OCI-LY7 (cell line): ENCODE data around the gene MS4A6A. TPM values are rescaled to one million over a fixed set of nuclear protein-coding genes. Genes with fewer than 3 reads are reported as not detected.

Experiments used
- BruUV-seq: library from RNA; stranded (reverse); fragments of 400-500 nt; replicated peaks from 2 replicates; lab custom pipeline; 2021; lab: Mats Ljungman, UMichigan
- CTCF ChIA-PET: fragments of 300-600 bp; sonication (Branson Sonifier 250); formaldehyde crosslinking; loops from one replicate; lab custom pipeline; 2022; ENCODE audit warnings: antibody characterized with exemption; ENCODE audit not compliant: unreplicated experiment; lab: Charles Lee
- POLR2A ChIA-PET: fragments of 300-600 bp; sonication (Branson Sonifier 250); formaldehyde crosslinking; loops from one replicate; lab custom pipeline; 2022; ENCODE audit warnings: antibody characterized with exemption; lab: Charles Lee
- DNase-seq: peaks from one replicate; pipeline ENCODE4 v3.0.0-alpha.2; 2015; ENCODE audit warnings: low spot score
- H2AFZ ChIP-seq: fragments of 200-600 bp; sonication (generic), shearing (Covaris generic); 2 replicates; pipeline ENCODE4 v1.6.1; 2014; ENCODE audit warnings: mild to moderate bottlenecking, antibody characterized with exemption, low read length, moderate library complexity
- H3K27ac ChIP-seq: fragments of 200-600 bp; sonication (generic); 2 replicates; pipeline ENCODE4 v1.5.1; 2014; ENCODE audit warnings: mixed run types, low read depth, mild to moderate bottlenecking, moderate library complexity, low read length, inconsistent platforms; ENCODE audit not compliant: poor library complexity, severe bottlenecking
- H3K36me3 ChIP-seq: fragments of 200-600 bp; sonication (generic); 2 replicates; pipeline ENCODE4 v1.6.1; 2014; ENCODE audit warnings: mild to moderate bottlenecking, antibody characterized with exemption, low read length, moderate library complexity, mixed read lengths; ENCODE audit not compliant: insufficient read depth
- H3K4me1 ChIP-seq: fragments of 200-600 bp; sonication (generic); 2 replicates; pipeline ENCODE4 v1.5.1; 2014; ENCODE audit warnings: mild to moderate bottlenecking, low read length; ENCODE audit not compliant: insufficient read depth, poor library complexity, severe bottlenecking
- H3K4me2 ChIP-seq: fragments of 200-600 bp; sonication (generic); 2 replicates; pipeline ENCODE4 v1.6.1; 2014; ENCODE audit warnings: mild to moderate bottlenecking, low read length
- H3K4me3 ChIP-seq: fragments of 200-600 bp; sonication (generic); 2 replicates; pipeline ENCODE4 v1.5.1; 2014; ENCODE audit warnings: mild to moderate bottlenecking, low read depth, low read length; ENCODE audit not compliant: poor library complexity, severe bottlenecking
- H3K79me2 ChIP-seq: fragments of 200-600 bp; sonication (generic); 2 replicates; pipeline ENCODE4 v1.6.1; 2016; ENCODE audit warnings: low read depth, mild to moderate bottlenecking, low read length, moderate library complexity, mixed read lengths; ENCODE audit not compliant: insufficient read depth
- H3K9me2 ChIP-seq: fragments of 200-600 bp; sonication (generic); 2 replicates; pipeline ENCODE4 v1.6.1; 2016; ENCODE audit warnings: mild to moderate bottlenecking, low read length, mixed read lengths; ENCODE audit not compliant: insufficient read depth
- H3K9me3 ChIP-seq: fragments of 200-600 bp; sonication (generic); 2 replicates; pipeline ENCODE4 v1.6.1; 2014; ENCODE audit warnings: mild to moderate bottlenecking, mixed run types, low read length, mixed read lengths
- H4K20me1 ChIP-seq: fragments of 200-600 bp; sonication (generic); 2 replicates; pipeline ENCODE4 v1.6.1; 2014; ENCODE audit warnings: mild to moderate bottlenecking, antibody characterized with exemption, low read length, moderate library complexity, mixed read lengths; ENCODE audit not compliant: insufficient read depth
- EZH2phosphoT487 ChIP-seq: fragments of 200-600 bp; sonication (generic); IDR thresholded peaks from 2 replicates; pipeline ENCODE4 v1.6.1; 2018; ENCODE audit warnings: low read depth, borderline replicate concordance, mild to moderate bottlenecking, mixed run types, antibody characterized with exemption, low read length, moderate library complexity, mixed read lengths
- intact Hi-C: fragments of 100-400 bp; cut with micrococcal nuclease; formaldehyde crosslinking; loops from one replicate; pipeline ENCODE4 v1.10.0; 2022; ENCODE audit not compliant: unreplicated experiment
- total RNA-seq, 2 experiments: library from RNA; depleted of rRNA in 1 of 2; stranded (reverse); fragments of >200 nt in 1 of 2; shearing (Covaris generic) in 1 of 2; gene quantifications; 2 replicates each; pipeline ENCODE4 v1.2.3, GENCODE V29; 2014 to 2022
- TF ChIP-seq, protein P1 (sequence below): fragments of 200-600 bp; sonication (generic); conservative IDR thresholded peaks from 2 replicates; pipeline ENCODE4 v1.5.1; 2014; ENCODE audit warnings: mild to moderate bottlenecking, antibody characterized with exemption, low read length, moderate library complexity, mixed read lengths

MS4A6A gene
- total RNA-seq, 2 experiments from 2014 or later = not detected

DNA sequence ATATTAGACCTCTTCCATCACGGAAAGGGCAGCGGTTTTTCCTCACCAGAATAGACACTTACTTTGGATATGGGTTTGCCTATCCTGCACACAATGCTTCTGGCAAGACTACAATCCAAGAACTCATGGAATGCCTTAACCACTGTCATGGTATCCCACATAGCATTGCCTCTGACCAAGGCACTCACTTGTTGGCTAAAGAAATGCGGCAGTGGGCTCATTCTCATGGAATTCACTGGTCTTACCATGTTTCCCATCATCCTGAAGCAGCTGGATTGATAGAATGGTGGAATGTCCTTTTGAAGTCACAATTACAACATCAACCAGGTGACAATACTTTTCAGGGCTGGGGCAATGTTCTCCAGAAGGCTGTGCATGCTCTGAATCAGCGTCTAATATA is 39.3 kb upstream of the MS4A6A start:
- no TSS peak for BruUV-seq
- Histone ChIP-seq H3K4me1 (no peaks in the 10 kb centered on the region), H3K9me3 (no peaks in the 10 kb centered on the region), H3K79me2 (no peaks in the 10 kb centered on the region), H3K27ac (no peak overlapping the region), H3K4me3 (no peak overlapping the region), H4K20me1 (no peaks in the 10 kb centered on the region), H3K36me3 (no peaks in the 10 kb centered on the region), H2AFZ (no peak overlapping the region), H3K9me2 (no peaks in the 10 kb centered on the region), H3K4me2 (no peak overlapping the region)
- TF ChIP-seq EZH2phosphoT487 = no peak
- TF ChIP-seq, protein P1, sequence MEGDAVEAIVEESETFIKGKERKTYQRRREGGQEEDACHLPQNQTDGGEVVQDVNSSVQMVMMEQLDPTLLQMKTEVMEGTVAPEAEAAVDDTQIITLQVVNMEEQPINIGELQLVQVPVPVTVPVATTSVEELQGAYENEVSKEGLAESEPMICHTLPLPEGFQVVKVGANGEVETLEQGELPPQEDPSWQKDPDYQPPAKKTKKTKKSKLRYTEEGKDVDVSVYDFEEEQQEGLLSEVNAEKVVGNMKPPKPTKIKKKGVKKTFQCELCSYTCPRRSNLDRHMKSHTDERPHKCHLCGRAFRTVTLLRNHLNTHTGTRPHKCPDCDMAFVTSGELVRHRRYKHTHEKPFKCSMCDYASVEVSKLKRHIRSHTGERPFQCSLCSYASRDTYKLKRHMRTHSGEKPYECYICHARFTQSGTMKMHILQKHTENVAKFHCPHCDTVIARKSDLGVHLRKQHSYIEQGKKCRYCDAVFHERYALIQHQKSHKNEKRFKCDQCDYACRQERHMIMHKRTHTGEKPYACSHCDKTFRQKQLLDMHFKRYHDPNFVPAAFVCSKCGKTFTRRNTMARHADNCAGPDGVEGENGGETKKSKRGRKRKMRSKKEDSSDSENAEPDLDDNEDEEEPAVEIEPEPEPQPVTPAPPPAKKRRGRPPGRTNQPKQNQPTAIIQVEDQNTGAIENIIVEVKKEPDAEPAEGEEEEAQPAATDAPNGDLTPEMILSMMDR = no peak
- no peak for DNase-seq
- CTCF ChIA-PET = no interaction called here
- intact Hi-C loops = no loop called here
- POLR2A ChIA-PET = no interaction called here

DNA sequence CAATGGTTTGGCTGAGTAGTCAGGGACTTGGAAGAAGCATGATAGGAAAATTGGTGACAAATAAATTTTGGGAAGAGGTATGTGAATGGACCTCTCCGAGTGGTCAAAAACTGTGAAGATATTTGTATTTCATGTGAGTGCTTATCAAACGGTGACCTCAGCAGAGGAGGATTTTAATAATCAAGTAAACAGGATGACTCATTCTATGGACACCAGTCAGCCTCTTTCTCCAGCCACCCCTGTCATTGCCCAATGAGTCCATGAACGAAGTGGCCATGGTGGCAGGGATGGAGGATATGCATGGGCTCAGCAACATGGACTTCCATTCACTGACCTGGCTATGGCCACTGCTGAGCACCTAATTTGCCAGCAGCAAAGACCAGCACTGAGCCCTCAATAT is 38.8 kb upstream of the MS4A6A start:
- Histone ChIP-seq H3K4me2 (no peak overlapping the region), H3K36me3 (no peaks in the 10 kb centered on the region), H4K20me1 (no peaks in the 10 kb centered on the region), H3K27ac (no peak overlapping the region), H3K4me1 (no peaks in the 10 kb centered on the region), H3K9me2 (no peaks in the 10 kb centered on the region), H3K4me3 (no peak overlapping the region), H2AFZ (no peak overlapping the region), H3K79me2 (no peaks in the 10 kb centered on the region), H3K9me3 (no peaks in the 10 kb centered on the region)
- no TSS peak for BruUV-seq
- DNase-seq = no peak
- ChIA-PET POLR2A (no interaction called here), CTCF (no interaction called here)
- TF ChIP-seq, protein P1 = no peak
- no peak for TF ChIP-seq EZH2phosphoT487
- intact Hi-C loops = no loop called here

DNA sequence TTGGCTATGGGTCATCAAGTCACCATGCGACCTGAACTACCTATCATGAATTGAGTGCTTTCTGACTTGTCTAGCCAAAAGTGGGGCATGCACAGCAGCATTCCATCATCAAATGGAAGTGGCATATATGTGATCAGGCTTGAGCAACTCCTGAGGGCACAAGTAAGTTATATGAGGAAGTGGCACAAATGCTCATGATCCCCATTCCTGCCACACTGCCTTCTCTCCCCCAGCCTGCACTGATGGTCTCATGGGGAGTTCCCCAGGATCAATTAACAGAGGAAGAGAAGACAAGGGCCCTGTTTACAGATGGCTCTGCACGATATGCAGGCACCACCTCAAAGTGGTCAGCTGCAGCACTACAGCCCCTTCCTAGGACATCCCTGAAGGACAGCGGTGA is 38.3 kb upstream of the MS4A6A start:
- Histone ChIP-seq H3K9me2 (no peaks in the 10 kb centered on the region), H3K4me3 (no peak overlapping the region), H2AFZ (no peak overlapping the region), H3K4me2 (no peak overlapping the region), H3K79me2 (no peaks in the 10 kb centered on the region), H3K9me3 (no peaks in the 10 kb centered on the region), H3K27ac (no peak overlapping the region), H3K36me3 (no peaks in the 10 kb centered on the region), H4K20me1 (no peaks in the 10 kb centered on the region), H3K4me1 (no peaks in the 10 kb centered on the region)
- ChIA-PET CTCF (no interaction called here), POLR2A (no interaction called here)
- no peak for DNase-seq
- no TSS peak for BruUV-seq
- intact Hi-C loops = no loop called here
- TF ChIP-seq, protein P1 = no peak
- no peak for TF ChIP-seq EZH2phosphoT487
